ENCODE data around the gene C16orf89. TPM values are rescaled to one million over a fixed set of nuclear protein-coding genes. Genes with fewer than 3 reads are reported as not detected.
"Not testable (repeated sequence)": the region's sequence is repeated elsewhere in the genome, so short reads cannot be mapped to it uniquely, and the experiment has no call there.

C16orf89 gene
- total RNA-seq, 1 donor from 2014 or later: not detected

GRCh38 chr16:5059386-5060072 is 6.2 kb downstream of the C16orf89 start:
- DNase-seq: no peak

GRCh38 chr16:5058476-5058875 is 7.3 kb downstream of the C16orf89 start:
- peak; percentile 24 for DNase-seq

- peak; percentile 47 for DNase-seq
Observed at GRCh38 chr16:5056352-5056751, 9.4 kb downstream of the C16orf89 start.

- no peak for DNase-seq
Observed at GRCh38 chr16:5054876-5055865, 10.6 kb downstream of the C16orf89 start.

- no peak for DNase-seq
Observed at GRCh38 chr16:5046914-5047313, 18.8 kb downstream of the C16orf89 start.

GRCh38 chr16:5045499-5046115 is 20.1 kb downstream of the C16orf89 start:
- no peak for DNase-seq

- DNase-seq: not testable (repeated sequence)
Observed at GRCh38 chr16:5044581-5044980, 21.2 kb downstream of the C16orf89 start.

- DNase-seq: no peak
Observed at GRCh38 chr16:5044011-5044540, 21.7 kb downstream of the C16orf89 start.

- no peak for DNase-seq
Observed at GRCh38 chr16:5042574-5043171, 23.1 kb downstream of the C16orf89 start.

GRCh38 chr16:5041600-5042133 is 24.1 kb downstream of the C16orf89 start:
- DNase-seq: no peak

- no peak for DNase-seq
Observed at GRCh38 chr16:5040451-5040850, 25.3 kb downstream of the C16orf89 start.

- DNase-seq: no peak
Observed at GRCh38 chr16:5036228-5037156, 29.3 kb downstream of the C16orf89 start.

GRCh38 chr16:5035909-5036227 is 29.9 kb downstream of the C16orf89 start:
- no peak for DNase-seq

GRCh38 chr16:5034167-5034523 is 31.6 kb downstream of the C16orf89 start:
- DNase-seq: no peak

- DNase-seq: peak; percentile 91
Observed at GRCh38 chr16:5033256-5034166, 32.2 kb downstream of the C16orf89 start, which contains the start of gene NAGPA. NAGPA (minus strand) TSS chr16:5033935; CDS start chr16:5033914, 21 bp downstream.

GRCh38 chr16:5032748-5033167 is 33.0 kb downstream of the C16orf89 start:
- no peak for DNase-seq

- DNase-seq: no peak
Observed at GRCh38 chr16:5031601-5032000, 34.2 kb downstream of the C16orf89 start.

GRCh38 chr16:5030251-5030870 is 35.4 kb downstream of the C16orf89 start:
- no peak for DNase-seq

GRCh38 chr16:5028950-5029475 is 36.7 kb downstream of the C16orf89 start:
- DNase-seq: no peak

All from dermis blood vessel endothelial cell (primary cell).